Endothelial cell of umbilical vein (primary cell): ENCODE results near the gene KHSRP. TPM values are rescaled to one million over a fixed set of nuclear protein-coding genes. Genes with fewer than 3 reads are reported as not detected.

ENCODE experiments used
- BruUV-seq: library from RNA; stranded (reverse); fragments of 400-500 nt; replicated peaks from 2 replicates; lab custom pipeline; 2021; lab: Mats Ljungman, UMichigan
- CTCF ChIA-PET: fragments of 300-600, 350-600 bp; sonication (Branson Sonifier 250); formaldehyde crosslinking; loops from one replicate; lab custom pipeline; 2021; ENCODE audit warnings: antibody characterized with exemption, inconsistent platforms; lab: Charles Lee
- POLR2A ChIA-PET: fragments of 300-600, 350-600 bp; sonication (Branson Sonifier 250); formaldehyde crosslinking; loops from one replicate; lab custom pipeline; 2021; ENCODE audit warnings: antibody characterized with exemption, inconsistent platforms; lab: Charles Lee
- DNase-seq: peaks from one replicate; pipeline ENCODE4 v3.0.0-alpha.2; 2011; ENCODE audit warnings: low read depth, low spot score
- FAIRE-seq: peaks from 2 replicates; lab custom pipeline; 2011; peaks lifted over from hg19 to GRCh38; lab: Jason Lieb, UNC
- H2AFZ ChIP-seq: 2 replicates; pipeline ENCODE4 v1.6.0; 2012; ENCODE audit warnings: low read depth, low read length, control low read depth, inconsistent platforms
- H3K27ac ChIP-seq: 2 replicates; pipeline ENCODE4 v1.5.1; 2011; ENCODE audit warnings: low read depth, mild to moderate bottlenecking, control low read depth, low read length, moderate library complexity; ENCODE audit not compliant: insufficient read depth
- H3K27me3 ChIP-seq, 2 experiments: 2 replicates each; pipeline versions ENCODE4 v1.6.0 to v1.6.1; 2011; ENCODE audit warnings: low read length in 2 of 2, mixed read lengths in 1 of 2; ENCODE audit not compliant: control insufficient read depth in 2 of 2, insufficient read depth in 2 of 2
- H3K36me3 ChIP-seq, 2 experiments: 2 replicates in 1 of 2; 3 replicates in 1 of 2; pipeline ENCODE4 v1.5.1; 2011; ENCODE audit warnings: low read length in 2 of 2, mild to moderate bottlenecking in 1 of 2, moderate library complexity in 1 of 2; ENCODE audit not compliant: control insufficient read depth in 2 of 2, insufficient read depth in 2 of 2; ENCODE audit errors: extremely low read depth in 1 of 2
- H3K4me1 ChIP-seq: 3 replicates; pipeline ENCODE4 v1.5.1; 2011; ENCODE audit warnings: mild to moderate bottlenecking, low read length; ENCODE audit not compliant: control insufficient read depth, insufficient read depth; ENCODE audit errors: extremely low read depth
- H3K4me2 ChIP-seq: 2 replicates; pipeline ENCODE4 v1.6.1; 2011; ENCODE audit warnings: low read length, control low read depth, mixed read lengths; ENCODE audit not compliant: insufficient read depth
- H3K4me3 ChIP-seq, 3 experiments: fragments of 200-600 bp in 1 of 3; sonication (generic), shearing (Covaris generic) in 1 of 3; replicated peaks in 1 of 3; 2 replicates each; pipeline ENCODE4 v1.5.1; 2011 to 2016; ENCODE audit warnings: control low read depth in 3 of 3, low read length in 3 of 3, mild to moderate bottlenecking in 2 of 3, inconsistent platforms in 1 of 3, low read depth in 1 of 3, moderate library complexity in 1 of 3; ENCODE audit not compliant: insufficient read depth in 1 of 3
- H3K79me2 ChIP-seq: 2 replicates; pipeline ENCODE4 v1.6.0; 2012; ENCODE audit warnings: low read length, inconsistent platforms; ENCODE audit not compliant: control insufficient read depth, insufficient read depth
- H3K9ac ChIP-seq: replicated peaks from 2 replicates; pipeline ENCODE3; 2011; ENCODE audit warnings: low read length, control low read depth; ENCODE audit not compliant: insufficient read depth; ENCODE audit errors: extremely low read depth
- H3K9me1 ChIP-seq: replicated peaks from 3 replicates; pipeline ENCODE4 v1.6.0; 2011; ENCODE audit warnings: mild to moderate bottlenecking, low read length; ENCODE audit not compliant: control insufficient read depth, insufficient read depth; ENCODE audit errors: extremely low read depth
- H3K9me3 ChIP-seq: replicated peaks from 2 replicates; pipeline ENCODE4 v1.5.1; 2012; ENCODE audit warnings: low read length, inconsistent platforms; ENCODE audit not compliant: control insufficient read depth, insufficient read depth
- H4K20me1 ChIP-seq: replicated peaks from 2 replicates; pipeline ENCODE3; 2011; ENCODE audit warnings: mild to moderate bottlenecking, low read length; ENCODE audit not compliant: control insufficient read depth, insufficient read depth; ENCODE audit errors: extremely low read depth
- EZH2 ChIP-seq: IDR thresholded peaks from 2 replicates; pipeline ENCODE4 v1.6.1; 2012; ENCODE audit warnings: borderline replicate concordance, low read depth, mild to moderate bottlenecking, moderate library complexity, low read length, inconsistent platforms; ENCODE audit not compliant: severe bottlenecking
- FOS ChIP-seq: IDR thresholded peaks from 2 replicates; pipeline ENCODE4 v1.6.1; 2011; ENCODE audit warnings: mild to moderate bottlenecking, low read length, moderate library complexity, borderline replicate concordance; ENCODE audit not compliant: insufficient read depth
- GATA2 ChIP-seq: IDR thresholded peaks from 2 replicates; pipeline ENCODE4 v1.7.0; 2011; ENCODE audit warnings: low read depth, mild to moderate bottlenecking, moderate library complexity, mixed read lengths, low read length; ENCODE audit not compliant: insufficient read length, insufficient read depth
- JUN ChIP-seq: IDR thresholded peaks from 2 replicates; pipeline ENCODE4 v1.6.1; 2011; ENCODE audit warnings: borderline replicate concordance, low read depth; ENCODE audit not compliant: insufficient read length, insufficient read depth
- MYC ChIP-seq: IDR thresholded peaks from one replicate; pipeline ENCODE4 v1.6.1; 2011; ENCODE audit warnings: mild to moderate bottlenecking, low read depth, low read length
- POLR2A ChIP-seq: IDR thresholded peaks from 2 replicates; pipeline ENCODE4 v1.6.1; 2012; ENCODE audit warnings: low read depth, mild to moderate bottlenecking, control low read depth, low read length
- POLR2AphosphoS5 ChIP-seq: IDR thresholded peaks from 2 replicates; pipeline ENCODE4 v1.6.1; 2012; ENCODE audit warnings: low read depth, mild to moderate bottlenecking, control low read depth, low read length, moderate library complexity; ENCODE audit not compliant: insufficient read depth
- dilution Hi-C: fragments of 300-500 bp; cut with MboI; formaldehyde crosslinking; loops from one replicate; pipeline ENCODE4 v1.15.0; 2019; ENCODE audit warnings: low sequenced_read_pairs; ENCODE audit not compliant: extremely low pct_ligation_motif_present
- intact Hi-C: fragments of 100-400 bp; cut with micrococcal nuclease; formaldehyde crosslinking; loops from one replicate; pipeline ENCODE4 v1.10.0; 2022
- polyA plus RNA-seq, 4 experiments: library from polyadenylated mRNA; depleted of rRNA in 3 of 4; stranded (reverse) in 3 of 4; unstranded in 1 of 4; fragments of >200 nt; gene quantifications; 2 replicates each; pipeline versions ENCODE4 v1.2.1 to v1.2.3, GENCODE V29; 2011 to 2012; ENCODE audit warnings: missing spikeins in 1 of 4
- total RNA-seq: library from RNA; stranded (reverse); gene quantifications from 2 replicates; pipeline ENCODE4 v1.2.3, GENCODE V29; 2021
- TF ChIP-seq, protein P1 (sequence below): IDR thresholded peaks from 2 replicates; pipeline ENCODE4 v1.6.1; 2011; ENCODE audit not compliant: insufficient read depth, insufficient read length
- TF ChIP-seq, protein P2 (sequence below), 2 donors: IDR thresholded peaks; 1 replicate in 1 of 2; 2 replicates in 1 of 2; pipeline ENCODE4 v1.5.1; 2011; ENCODE audit warnings: low read length in 2 of 2, mild to moderate bottlenecking in 2 of 2, moderate library complexity in 2 of 2, control low read depth in 1 of 2, inconsistent platforms in 1 of 2, low read depth in 1 of 2; ENCODE audit not compliant: insufficient read depth in 1 of 2; ENCODE audit errors: extremely low read depth in 1 of 2

The KHSRP gene
- total and polyA plus RNA-seq, 2 donors (not counting 3 experiments of a cell fraction or from before 2014, with no cell fraction given), result 98.3 to 372 TPM

DNA sequence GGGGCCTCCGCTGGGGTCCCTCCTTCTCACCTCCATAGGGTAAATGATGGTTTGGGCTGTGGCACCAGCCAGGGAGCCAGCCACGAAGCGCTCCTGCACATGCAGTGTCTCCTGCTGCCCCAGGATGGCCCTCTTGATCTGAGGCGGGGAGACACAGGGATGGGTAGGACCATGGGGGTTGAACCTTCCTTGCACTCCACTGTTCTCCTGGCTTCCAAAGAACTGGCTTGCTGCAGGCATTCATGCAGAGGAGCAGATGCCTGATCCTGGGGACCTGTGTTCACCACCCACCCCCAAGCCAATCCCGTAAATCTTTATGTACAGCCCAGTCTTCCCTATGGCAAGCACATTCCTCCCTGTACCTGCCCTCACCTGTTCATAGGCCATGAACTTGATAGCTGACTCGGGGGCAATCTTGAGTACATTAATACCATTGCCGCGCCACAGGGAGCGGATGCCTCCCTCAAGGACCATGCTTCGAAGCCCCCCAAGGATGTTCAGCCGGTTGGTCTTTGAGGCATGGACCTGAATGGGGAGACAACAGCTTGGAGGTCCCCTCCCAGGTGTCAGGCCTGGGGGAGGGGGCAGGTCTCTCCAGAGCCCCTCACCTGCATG lies 29.4 kb upstream of the KHSRP start:
- no peaks in the 10 kb centered on the region for H3K79me2 ChIP-seq
- H3K4me2 ChIP-seq, result no peak overlapping the region
- no peak overlapping the region for H2AFZ ChIP-seq
- no TSS peak for BruUV-seq
- H3K36me3 ChIP-seq, result peaks cover 2 to 6% of the 10 kb centered on the region in 2 experiments
- H3K27me3 ChIP-seq, result no peaks in the 10 kb centered on the region
- no peak for FAIRE-seq
- no peak overlapping the region for H3K27ac ChIP-seq
- POLR2A ChIA-PET, result no interaction called here
- no peaks in the 10 kb centered on the region for H3K9me3 ChIP-seq
- CTCF ChIA-PET, result interaction anchor here (0.5 kb wide), 1 partner anchor 197 kb away, joined by 3 read pairs; no protein-coding TSS in a partner anchor
- H3K9ac ChIP-seq, result no peak overlapping the region
- DNase-seq, result no peak
- no peak overlapping the region for H3K4me3 ChIP-seq
- no peak for TF ChIP-seq MYC
- TF ChIP-seq POLR2AphosphoS5, result no peak
- TF ChIP-seq EZH2, result no peak
- TF ChIP-seq GATA2, result no peak
- TF ChIP-seq FOS, result no peak
- TF ChIP-seq, protein P1, sequence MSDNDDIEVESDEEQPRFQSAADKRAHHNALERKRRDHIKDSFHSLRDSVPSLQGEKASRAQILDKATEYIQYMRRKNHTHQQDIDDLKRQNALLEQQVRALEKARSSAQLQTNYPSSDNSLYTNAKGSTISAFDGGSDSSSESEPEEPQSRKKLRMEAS, result no peak
- no peak for TF ChIP-seq POLR2A
- TF ChIP-seq, protein P2, sequence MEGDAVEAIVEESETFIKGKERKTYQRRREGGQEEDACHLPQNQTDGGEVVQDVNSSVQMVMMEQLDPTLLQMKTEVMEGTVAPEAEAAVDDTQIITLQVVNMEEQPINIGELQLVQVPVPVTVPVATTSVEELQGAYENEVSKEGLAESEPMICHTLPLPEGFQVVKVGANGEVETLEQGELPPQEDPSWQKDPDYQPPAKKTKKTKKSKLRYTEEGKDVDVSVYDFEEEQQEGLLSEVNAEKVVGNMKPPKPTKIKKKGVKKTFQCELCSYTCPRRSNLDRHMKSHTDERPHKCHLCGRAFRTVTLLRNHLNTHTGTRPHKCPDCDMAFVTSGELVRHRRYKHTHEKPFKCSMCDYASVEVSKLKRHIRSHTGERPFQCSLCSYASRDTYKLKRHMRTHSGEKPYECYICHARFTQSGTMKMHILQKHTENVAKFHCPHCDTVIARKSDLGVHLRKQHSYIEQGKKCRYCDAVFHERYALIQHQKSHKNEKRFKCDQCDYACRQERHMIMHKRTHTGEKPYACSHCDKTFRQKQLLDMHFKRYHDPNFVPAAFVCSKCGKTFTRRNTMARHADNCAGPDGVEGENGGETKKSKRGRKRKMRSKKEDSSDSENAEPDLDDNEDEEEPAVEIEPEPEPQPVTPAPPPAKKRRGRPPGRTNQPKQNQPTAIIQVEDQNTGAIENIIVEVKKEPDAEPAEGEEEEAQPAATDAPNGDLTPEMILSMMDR (IDR thresholded peaks at IDR 0.05; ENCODE audit: extremely low read depth in 1 of 2, insufficient read depth in 1 of 2, low read depth in 1 of 2, low read length in 2 of 2), result no peak
- no peak for TF ChIP-seq JUN
- dilution Hi-C loops (no loop called here), intact Hi-C loops (no loop called here)
- no peaks in the 10 kb centered on the region for H4K20me1 ChIP-seq
- H3K4me1 ChIP-seq, result peaks cover 5% of the 10 kb centered on the region
- no peaks in the 10 kb centered on the region for H3K9me1 ChIP-seq
